T-helper 1 cell (primary cell): ENCODE data around the gene VPS16.

Experiments
- DNase-seq, 5 donors: peaks; one replicate each; pipeline ENCODE4 v3.0.0-alpha.2; 2012 to 2020

The VPS16 gene

GRCh38 chr20:2903686-2904085, 63.1 kb downstream of the VPS16 start:
- no peak for DNase-seq

GRCh38 chr20:2907519-2907918, 67.0 kb downstream of the VPS16 start:
- no peak for DNase-seq

GRCh38 chr20:2909953-2910352, 69.4 kb downstream of the VPS16 start:
- DNase-seq, result no peak

GRCh38 chr20:2911200-2911599, 70.7 kb downstream of the VPS16 start:
- DNase-seq, result peak in 1 of 5 donors; percentile 33

GRCh38 chr20:2914160-2914559, 73.6 kb downstream of the VPS16 start:
- no peak for DNase-seq
